Measurements from ENCODE around the gene CAMK2D. TPM values are rescaled to one million over a fixed set of nuclear protein-coding genes. Genes with fewer than 3 reads are reported as not detected.

CAMK2D gene
- total RNA-seq, 2 experiments from 2014 or later, result 104 to 120 TPM

GRCh38 chr4:113673450-113673849, 88.1 kb downstream of the CAMK2D start:
- peaks cover 73% of the 10 kb centered on the region; the same call in 1 of the 2 replicates for H3K79me2 ChIP-seq (ENCODE audit: insufficient read depth, low read depth, low read length)

DNA sequence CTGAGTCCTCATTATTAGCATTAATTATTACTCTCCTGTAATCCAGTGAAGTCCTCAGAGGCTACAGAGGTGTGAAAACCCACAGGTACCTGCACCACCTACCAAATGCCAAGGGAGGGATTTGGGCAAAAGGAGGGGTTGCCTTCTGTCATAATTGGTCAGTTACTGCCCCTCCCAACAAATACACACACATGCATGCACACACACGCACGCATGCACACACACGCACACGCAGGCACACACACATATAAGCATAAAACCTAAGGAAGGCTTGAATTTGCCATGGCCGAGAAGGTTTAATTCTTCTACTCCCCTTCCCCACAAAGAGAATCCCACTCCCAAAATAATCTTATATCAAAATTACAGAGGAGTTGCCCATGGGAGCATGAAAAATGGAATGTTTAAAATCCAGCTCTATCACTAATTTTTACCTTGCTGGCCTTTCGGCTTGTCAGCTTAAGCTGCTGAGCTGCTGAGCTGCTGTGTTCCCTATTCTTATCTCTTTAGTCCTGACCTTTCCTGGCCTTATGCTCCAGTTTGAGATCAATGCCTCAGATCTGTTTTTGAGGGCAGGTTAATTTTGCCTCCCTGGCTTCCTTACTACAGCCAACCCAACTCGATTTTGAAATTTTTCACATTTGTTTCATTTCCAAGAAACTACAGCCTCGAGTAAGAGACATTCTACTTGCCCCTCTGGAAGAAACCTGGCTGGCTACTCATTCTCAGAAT, 95.0 kb downstream of the CAMK2D start:
- H3K4me1 ChIP-seq (ENCODE audit: insufficient read depth, low read length, poor library complexity, severe bottlenecking), result no peaks in the 10 kb centered on the region
- intact Hi-C loops (cut with micrococcal nuclease; ENCODE audit: unreplicated experiment), result no loop called here
- ChIA-PET POLR2A (interaction anchor here (1.2 to 4.0 kb wide), 7 partner anchors 11 to 34 kb away, joined by 3 to 20 read pairs (median 6); no protein-coding TSS in a partner anchor), CTCF (ENCODE audit: unreplicated experiment) (no interaction called here)
- no peaks in the 10 kb centered on the region for H3K9me2 ChIP-seq (ENCODE audit: insufficient read depth, low read length)
- no peak overlapping the region for H3K4me2 ChIP-seq (ENCODE audit: low read length)
- H3K79me2 ChIP-seq (ENCODE audit: insufficient read depth, low read depth, low read length), result peaks cover 51% of the 10 kb centered on the region; the same call in 1 of the 2 replicates
- H3K36me3 ChIP-seq (ENCODE audit: insufficient read depth, low read length), result peaks cover 70% of the 10 kb centered on the region
- no peak overlapping the region for H3K4me3 ChIP-seq (ENCODE audit: low read depth, low read length, poor library complexity, severe bottlenecking)
- no peak for DNase-seq (ENCODE audit: low spot score)
- no peak overlapping the region for H2AFZ ChIP-seq (ENCODE audit: low read length)
- TF ChIP-seq, protein P1, sequence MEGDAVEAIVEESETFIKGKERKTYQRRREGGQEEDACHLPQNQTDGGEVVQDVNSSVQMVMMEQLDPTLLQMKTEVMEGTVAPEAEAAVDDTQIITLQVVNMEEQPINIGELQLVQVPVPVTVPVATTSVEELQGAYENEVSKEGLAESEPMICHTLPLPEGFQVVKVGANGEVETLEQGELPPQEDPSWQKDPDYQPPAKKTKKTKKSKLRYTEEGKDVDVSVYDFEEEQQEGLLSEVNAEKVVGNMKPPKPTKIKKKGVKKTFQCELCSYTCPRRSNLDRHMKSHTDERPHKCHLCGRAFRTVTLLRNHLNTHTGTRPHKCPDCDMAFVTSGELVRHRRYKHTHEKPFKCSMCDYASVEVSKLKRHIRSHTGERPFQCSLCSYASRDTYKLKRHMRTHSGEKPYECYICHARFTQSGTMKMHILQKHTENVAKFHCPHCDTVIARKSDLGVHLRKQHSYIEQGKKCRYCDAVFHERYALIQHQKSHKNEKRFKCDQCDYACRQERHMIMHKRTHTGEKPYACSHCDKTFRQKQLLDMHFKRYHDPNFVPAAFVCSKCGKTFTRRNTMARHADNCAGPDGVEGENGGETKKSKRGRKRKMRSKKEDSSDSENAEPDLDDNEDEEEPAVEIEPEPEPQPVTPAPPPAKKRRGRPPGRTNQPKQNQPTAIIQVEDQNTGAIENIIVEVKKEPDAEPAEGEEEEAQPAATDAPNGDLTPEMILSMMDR (conservative IDR thresholded peaks at IDR 0.05; ENCODE audit: low read length), result no peak
- no peak for TF ChIP-seq EZH2phosphoT487 (IDR thresholded peaks at IDR 0.05; ENCODE audit: borderline replicate concordance, low read depth, low read length)
- H4K20me1 ChIP-seq (ENCODE audit: insufficient read depth, low read length), result no peaks in the 10 kb centered on the region
- H3K9me3 ChIP-seq (ENCODE audit: low read length), result no peaks in the 10 kb centered on the region
- H3K27ac ChIP-seq (ENCODE audit: low read depth, low read length, poor library complexity, severe bottlenecking), result no peak overlapping the region
- no TSS peak for BruUV-seq (replicated peaks)

More at GRCh38 chr4:113673450-113673849, 88.1 kb downstream of the CAMK2D start:
- H3K27ac ChIP-seq (ENCODE audit: low read depth, low read length, poor library complexity, severe bottlenecking), result peak overlapping the region; percentile 2
- CTCF ChIA-PET (ENCODE audit: unreplicated experiment), result no interaction called here
- peaks cover 55% of the 10 kb centered on the region for H3K4me1 ChIP-seq (ENCODE audit: insufficient read depth, low read length, poor library complexity, severe bottlenecking)
- no peak overlapping the region for H3K4me3 ChIP-seq (ENCODE audit: low read depth, low read length, poor library complexity, severe bottlenecking)
- BruUV-seq (replicated peaks), result no TSS peak
- H2AFZ ChIP-seq (ENCODE audit: low read length), result no peak overlapping the region
- POLR2A ChIA-PET, result interaction anchor here (0.7 to 10.3 kb wide), 6 partner anchors 19 to 52 kb away, joined by 3 to 64 read pairs (median 4); no protein-coding TSS in a partner anchor
- peak; percentile 50 for DNase-seq (ENCODE audit: low spot score)
- H3K36me3 ChIP-seq (ENCODE audit: insufficient read depth, low read length), result peaks cover 62% of the 10 kb centered on the region
- intact Hi-C loops (cut with micrococcal nuclease; ENCODE audit: unreplicated experiment), result no loop called here
- H3K9me3 ChIP-seq (ENCODE audit: low read length), result no peaks in the 10 kb centered on the region; the same call in 1 of the 2 replicates
- H3K9me2 ChIP-seq (ENCODE audit: insufficient read depth, low read length), result no peaks in the 10 kb centered on the region
- H3K4me2 ChIP-seq (ENCODE audit: low read length), result peak overlapping the region; percentile 0; the same call in 1 of the 2 replicates
- TF ChIP-seq EZH2phosphoT487 (IDR thresholded peaks at IDR 0.05; ENCODE audit: borderline replicate concordance, low read depth, low read length), result no peak
- TF ChIP-seq, protein P1 (conservative IDR thresholded peaks at IDR 0.05; ENCODE audit: low read length), result 0 out of 2 replicates have a peak, but pooled peaks have one; percentile 18
- H4K20me1 ChIP-seq (ENCODE audit: insufficient read depth, low read length), result no peaks in the 10 kb centered on the region

DNA sequence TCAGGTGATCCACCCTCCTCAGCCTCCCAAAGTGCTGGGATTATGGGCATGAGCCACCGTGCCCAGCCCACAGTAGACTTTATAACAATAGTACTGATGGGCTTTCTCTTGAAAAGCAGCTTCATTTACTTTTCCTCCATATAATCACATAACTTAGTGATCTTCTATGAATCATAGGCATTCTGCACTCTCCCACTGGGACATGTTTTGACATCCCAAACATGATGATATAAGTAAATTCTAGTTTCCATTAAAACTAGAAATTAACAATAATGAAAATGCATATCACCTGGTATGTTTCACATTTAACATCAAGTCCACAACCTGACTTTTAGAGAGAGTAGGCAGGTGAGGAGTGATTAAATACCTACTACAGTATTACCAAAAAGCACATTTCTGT, 96.5 kb downstream of the CAMK2D start:
- Histone ChIP-seq H4K20me1 (ENCODE audit: insufficient read depth, low read length) (no peaks in the 10 kb centered on the region), H3K9me2 (ENCODE audit: insufficient read depth, low read length) (no peaks in the 10 kb centered on the region), H3K9me3 (ENCODE audit: low read length) (no peaks in the 10 kb centered on the region), H2AFZ (ENCODE audit: low read length) (no peak overlapping the region), H3K4me1 (ENCODE audit: insufficient read depth, low read length, poor library complexity, severe bottlenecking) (no peaks in the 10 kb centered on the region), H3K4me2 (ENCODE audit: low read length) (no peak overlapping the region), H3K27ac (ENCODE audit: low read depth, low read length, poor library complexity, severe bottlenecking) (no peak overlapping the region), H3K4me3 (ENCODE audit: low read depth, low read length, poor library complexity, severe bottlenecking) (no peak overlapping the region), H3K79me2 (ENCODE audit: insufficient read depth, low read depth, low read length) (peaks cover 52% of the 10 kb centered on the region; the same call in 1 of the 2 replicates), H3K36me3 (ENCODE audit: insufficient read depth, low read length) (peaks cover 80% of the 10 kb centered on the region)
- no peak for DNase-seq (ENCODE audit: low spot score)
- BruUV-seq (replicated peaks), result no TSS peak
- intact Hi-C loops (cut with micrococcal nuclease; ENCODE audit: unreplicated experiment), result no loop called here
- POLR2A ChIA-PET, result interaction anchor here (0.7 to 2.9 kb wide), 6 partner anchors 10 to 24 kb away, joined by 3 to 9 read pairs (median 5); no protein-coding TSS in a partner anchor
- CTCF ChIA-PET (ENCODE audit: unreplicated experiment), result no interaction called here
- no peak for TF ChIP-seq EZH2phosphoT487 (IDR thresholded peaks at IDR 0.05; ENCODE audit: borderline replicate concordance, low read depth, low read length)
- TF ChIP-seq, protein P1 (conservative IDR thresholded peaks at IDR 0.05; ENCODE audit: low read length), result no peak

All from OCI-LY7 (cell line).